Anterior cingulate cortex (tissue), 58 donors: Measurements from ENCODE around the gene ACSL3.
A peak's percentile ranks its signal among the peaks of the same experiment; 100 is the strongest.

ENCODE experiments used
- DNase-seq, 58 donors: peaks; one replicate each; lab custom pipeline; 2025; lab: John Stamatoyannopoulos, UW

ACSL3 gene

DNA sequence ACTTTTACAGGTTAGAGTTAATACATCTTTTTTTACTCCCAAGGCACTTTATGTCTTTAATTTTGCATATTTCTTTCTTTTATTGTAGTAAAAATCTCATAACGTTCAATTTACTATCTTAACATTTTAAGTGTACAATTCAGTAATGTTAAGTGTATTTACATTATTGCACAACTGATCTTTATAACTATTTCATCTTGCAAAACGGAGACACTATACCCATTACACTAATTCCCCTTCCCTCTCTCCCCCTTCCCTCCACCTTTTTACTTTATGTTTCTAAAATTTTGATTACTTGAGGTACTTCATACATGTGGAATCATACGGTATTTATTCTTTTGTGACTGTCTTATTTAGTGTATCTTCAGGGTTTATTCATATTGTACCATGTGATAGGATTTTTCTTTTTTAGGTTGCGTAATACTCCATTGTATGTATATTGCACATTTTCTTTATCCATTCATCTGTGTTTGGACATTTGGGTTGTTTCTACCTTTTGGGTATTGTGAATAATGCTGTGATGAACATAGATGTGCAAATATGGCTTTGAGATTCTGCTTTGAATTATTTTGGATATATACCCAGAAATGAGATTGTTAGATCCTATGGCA lies 75.0 kb downstream of the ACSL3 start:
- DNase-seq = no peak

DNA sequence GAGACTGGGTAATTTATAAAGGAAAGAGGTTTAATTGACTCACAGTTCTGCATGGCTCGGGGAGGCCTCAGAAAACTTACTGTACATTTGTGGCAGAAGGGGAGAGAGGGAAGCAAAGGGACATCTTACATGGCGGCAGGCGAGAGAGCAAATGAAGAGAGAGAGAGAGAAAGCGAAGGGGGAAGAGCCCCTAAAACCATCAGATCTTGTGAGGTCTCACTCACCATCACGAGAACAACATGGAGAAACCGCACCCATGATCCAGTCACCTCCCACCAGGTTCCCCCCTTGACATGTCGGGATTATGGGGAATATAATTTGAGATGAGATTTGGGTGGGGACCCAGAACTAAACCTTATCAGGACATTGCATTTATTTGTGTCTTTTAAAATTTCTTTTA lies 75.9 kb downstream of the ACSL3 start:
- DNase-seq = no peak

DNA sequence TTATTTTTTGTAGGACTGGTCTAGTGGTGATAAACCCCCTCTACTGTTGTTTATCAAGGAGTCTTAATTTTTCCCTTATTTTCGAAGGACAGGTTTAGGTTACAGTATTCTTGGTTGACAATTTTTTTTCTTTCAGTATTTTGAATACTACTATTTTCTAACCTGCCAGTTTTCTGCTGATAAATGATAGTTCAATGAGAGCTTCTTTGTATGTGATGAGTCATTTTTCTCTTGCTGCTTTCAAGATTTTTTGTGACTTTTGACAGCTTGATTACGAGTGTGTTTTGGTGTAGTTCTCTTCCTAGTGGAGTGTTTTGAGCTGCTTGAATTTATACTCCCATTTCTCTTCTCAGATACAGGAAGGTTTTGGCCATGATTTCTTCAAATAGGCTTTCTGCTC lies 77.5 kb downstream of the ACSL3 start:
- no peak for DNase-seq

DNA sequence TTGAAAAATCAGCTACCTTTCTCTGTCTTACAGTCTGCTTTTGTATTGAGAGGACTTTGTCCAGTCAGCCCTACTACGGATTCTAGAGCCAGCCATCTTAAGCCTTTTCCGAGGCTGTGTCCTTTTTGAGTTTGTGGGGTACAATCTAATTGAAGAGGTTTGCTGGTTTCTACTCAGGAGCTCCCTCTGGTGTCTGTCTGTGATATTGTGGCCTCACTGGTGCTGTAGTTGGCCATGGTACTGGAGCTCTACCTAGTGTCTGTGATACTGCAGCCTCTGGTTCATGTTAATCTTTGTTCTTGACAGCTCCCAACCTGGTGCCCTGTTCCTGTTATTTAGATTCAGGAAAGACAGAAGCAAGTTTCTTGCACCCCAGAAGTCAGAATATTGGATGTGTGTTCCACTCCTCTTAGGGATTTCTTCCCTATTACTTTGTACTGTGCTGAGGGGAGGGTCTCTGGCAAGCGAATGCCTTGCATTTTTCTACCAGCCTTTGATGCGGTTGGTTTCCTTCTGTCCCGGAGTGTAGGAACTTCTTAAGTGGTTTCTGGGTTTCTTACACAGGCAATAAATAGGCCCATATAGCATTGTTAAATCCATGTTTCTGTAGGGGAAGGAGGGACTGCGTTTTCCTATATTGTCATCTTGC lies 78.5 kb downstream of the ACSL3 start:
- peak in 12 of 58 donors; percentile 3 to 33 (median 11) for DNase-seq

DNA sequence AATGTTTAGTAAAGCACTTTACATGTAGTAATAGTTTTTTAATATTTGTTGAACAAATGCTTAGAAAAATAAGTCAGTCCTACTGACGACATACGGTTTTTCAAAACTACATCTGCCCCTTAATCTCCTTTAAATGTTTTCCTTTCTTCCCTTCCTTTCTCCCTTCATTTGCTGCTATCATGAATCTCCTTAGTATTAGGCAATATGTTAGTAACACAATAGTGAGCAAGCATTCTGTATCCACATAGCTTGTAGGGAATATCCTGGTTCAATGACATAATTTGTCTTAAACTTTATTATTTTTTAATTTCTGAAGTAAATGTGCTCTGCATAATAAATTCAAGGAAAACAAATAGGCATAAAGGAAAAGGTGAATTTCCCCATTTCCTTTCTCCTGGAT lies 79.1 kb downstream of the ACSL3 start:
- no peak for DNase-seq

DNA sequence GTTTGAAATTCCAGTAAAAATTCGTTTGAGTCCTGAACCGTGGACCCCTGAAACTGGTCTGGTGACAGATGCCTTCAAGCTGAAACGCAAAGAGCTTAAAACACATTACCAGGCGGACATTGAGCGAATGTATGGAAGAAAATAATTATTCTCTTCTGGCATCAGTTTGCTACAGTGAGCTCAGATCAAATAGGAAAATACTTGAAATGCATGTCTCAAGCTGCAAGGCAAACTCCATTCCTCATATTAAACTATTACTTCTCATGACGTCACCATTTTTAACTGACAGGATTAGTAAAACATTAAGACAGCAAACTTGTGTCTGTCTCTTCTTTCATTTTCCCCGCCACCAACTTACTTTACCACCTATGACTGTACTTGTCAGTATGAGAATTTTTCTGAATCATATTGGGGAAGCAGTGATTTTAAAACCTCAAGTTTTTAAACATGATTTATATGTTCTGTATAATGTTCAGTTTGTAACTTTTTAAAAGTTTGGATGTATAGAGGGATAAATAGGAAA lies 80.7 kb downstream of the ACSL3 start:
- DNase-seq = no peak

DNA sequence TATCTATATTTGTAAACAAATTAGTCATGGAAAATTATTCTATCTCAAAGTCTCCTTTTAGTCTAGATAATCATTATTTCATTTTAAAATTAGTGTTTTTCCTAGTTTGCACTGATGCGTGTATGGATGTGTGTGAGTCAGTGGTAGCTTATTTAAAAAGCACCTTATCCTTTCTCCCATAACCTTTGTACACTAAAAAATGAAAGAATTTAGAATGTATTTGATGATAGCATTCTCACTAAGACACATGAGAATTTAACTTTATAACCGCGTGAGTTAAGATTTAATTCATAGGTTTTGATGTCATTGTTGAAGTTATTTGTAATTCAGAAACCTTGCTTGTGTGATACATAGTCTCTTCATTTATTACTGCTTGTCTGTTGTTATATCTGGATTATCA lies 81.7 kb downstream of the ACSL3 start:
- no peak for DNase-seq

DNA sequence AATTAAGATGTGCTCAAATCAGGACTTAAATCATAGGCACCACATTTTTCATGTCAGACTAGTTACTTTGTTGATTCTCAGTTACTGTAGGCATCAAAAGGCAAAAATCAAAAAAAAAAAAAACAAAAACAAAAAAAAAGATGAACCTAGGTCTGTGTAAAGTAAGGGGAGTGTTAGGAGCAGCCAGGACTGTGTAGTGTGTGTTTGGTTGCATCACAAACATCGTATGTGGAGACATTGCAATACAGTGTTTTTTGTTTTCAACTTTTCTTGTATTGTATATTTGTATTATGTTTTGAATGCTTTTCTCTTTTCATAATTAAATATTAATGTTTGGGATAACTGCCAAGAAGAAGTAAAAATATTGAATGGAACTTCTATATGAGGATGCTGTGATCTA lies 82.1 kb downstream of the ACSL3 start:
- no peak for DNase-seq

DNA sequence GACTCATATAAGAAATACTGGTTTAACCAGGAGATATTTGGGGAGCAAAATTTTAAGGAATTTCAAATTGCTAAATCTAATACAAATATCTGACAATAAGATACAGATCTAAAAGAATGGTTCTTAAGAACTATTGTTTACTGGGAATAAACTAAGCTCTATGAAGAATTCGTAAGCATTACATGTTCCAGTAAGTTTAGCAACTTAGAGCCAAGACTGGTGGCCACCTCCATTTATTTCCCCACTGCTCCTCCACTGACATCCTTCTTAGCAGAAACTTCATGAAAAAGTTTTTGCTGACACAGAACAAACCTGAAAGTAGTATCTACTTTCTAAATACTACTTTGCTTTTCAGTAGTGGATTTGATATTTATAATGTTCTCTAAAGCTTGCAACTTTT lies 83.0 kb downstream of the ACSL3 start:
- no peak for DNase-seq

DNA sequence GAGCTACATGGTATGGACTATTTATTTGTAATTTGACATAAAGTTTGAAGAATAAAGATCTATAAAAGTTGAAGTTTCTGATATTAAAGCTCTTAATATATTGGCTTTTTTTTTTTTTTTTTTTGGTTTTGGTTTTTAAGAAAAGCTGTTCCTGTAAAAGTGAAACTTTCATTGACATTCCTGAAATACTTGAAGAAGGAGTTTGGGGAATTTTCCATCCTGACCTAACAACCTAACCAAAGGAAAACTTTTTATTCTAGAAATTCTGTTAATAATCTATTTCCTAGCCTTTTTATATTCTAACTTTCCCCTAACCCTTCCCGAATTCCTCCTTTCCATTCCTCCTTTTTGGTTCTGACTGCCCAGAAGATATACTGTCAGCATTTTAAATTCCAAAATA lies 83.7 kb downstream of the ACSL3 start:
- no peak for DNase-seq

DNA sequence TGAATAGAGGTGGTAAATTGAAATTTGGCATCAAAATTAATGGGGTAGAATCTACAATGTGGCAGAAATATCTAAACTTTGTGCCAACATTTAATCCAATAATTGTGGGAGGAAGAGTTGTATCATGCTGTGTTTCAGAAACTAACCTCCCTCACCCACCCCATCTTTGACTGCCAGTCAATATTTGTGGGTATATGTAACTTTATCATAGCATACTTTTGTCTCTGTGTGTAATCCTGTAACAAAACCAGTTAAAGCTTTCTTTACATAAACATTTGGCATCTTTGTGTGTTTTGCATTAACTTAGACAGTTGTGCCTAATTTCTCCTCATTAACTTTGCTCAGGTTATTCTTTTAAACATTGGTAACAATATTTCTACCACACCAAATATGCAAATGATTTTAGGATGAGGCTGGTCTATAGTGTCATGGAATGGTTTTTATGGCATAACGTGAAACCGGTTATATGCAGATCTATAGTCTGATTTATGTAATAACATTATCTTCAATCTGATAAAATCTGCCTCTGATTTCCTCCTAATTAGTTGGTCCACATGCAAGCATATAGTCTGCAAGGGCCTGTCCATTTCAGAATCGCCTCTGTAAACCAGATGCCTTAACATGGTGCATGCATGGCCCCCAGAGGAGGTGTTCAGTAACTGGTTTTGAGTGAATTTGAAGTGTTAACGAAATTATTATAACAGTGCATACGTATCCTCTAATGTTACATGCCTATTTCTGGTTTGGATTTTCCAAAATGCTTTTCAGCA lies 84.3 kb downstream of the ACSL3 start:
- no peak for DNase-seq

DNA sequence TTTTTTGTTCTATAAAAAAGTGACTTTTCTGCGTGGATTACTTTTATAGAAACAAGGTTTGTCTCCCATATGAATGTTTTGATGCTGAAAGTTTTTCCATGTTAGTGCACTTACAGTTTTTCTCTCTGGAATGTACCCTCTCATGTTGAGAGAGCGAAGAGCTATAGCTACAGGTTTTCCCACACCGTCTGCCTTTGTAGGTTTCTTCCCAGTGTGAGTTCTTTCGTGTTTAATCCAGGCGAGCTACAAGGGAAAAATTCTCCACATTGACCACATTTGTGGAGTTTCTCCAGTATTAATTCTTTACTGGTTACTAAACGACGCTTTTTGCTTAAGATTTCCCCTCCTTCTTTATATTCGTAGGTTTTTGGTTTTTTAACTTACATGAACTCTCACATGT lies 85.1 kb downstream of the ACSL3 start:
- DNase-seq = no peak

DNA sequence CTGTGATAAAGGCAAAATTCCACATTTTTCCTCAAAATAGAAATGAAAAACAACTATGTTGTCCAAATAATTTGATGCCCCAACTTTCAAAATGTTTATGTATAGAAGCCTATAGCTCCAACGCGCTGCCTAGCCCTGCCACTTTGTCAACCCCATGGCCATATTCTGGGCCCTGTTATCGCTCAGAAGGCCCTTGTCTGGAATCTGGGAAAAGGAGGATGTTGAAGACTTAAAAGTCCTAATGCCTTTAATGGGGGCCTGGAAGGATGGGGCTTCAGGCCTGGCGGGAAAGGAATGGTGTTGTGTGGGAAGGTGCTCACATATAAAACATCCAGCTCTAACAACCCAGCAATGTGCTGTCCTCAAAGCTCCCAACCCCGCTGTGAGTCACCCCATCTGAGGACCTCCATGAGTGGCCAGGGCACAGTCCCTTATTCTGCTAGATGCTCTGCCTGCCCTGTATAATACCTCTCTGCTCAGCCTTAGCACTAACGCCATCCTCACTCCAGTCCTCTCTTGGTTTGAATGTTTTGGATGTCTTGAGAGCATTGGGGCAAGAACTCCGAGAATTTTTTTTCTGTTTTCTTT lies 86.0 kb downstream of the ACSL3 start:
- no peak for DNase-seq

DNA sequence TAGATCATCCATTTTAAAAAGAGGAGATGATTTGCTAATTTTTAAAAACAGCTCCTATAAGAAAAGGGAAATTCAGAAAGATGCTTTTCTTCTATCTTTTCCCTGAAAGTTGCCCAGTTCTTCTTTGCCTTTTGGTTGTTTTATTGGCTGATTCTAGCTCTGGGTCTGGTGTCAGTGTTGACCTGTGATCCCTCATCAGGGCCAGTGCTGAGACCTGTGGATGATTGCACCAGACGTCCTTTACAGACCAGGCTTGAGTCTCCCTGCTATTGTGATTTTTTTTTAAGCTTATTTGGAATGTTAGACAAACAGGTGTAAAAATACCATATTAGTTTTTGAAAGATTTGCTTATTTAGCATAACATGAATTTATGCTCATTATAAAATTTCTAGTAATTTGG lies 88.2 kb downstream of the ACSL3 start:
- no peak for DNase-seq

DNA sequence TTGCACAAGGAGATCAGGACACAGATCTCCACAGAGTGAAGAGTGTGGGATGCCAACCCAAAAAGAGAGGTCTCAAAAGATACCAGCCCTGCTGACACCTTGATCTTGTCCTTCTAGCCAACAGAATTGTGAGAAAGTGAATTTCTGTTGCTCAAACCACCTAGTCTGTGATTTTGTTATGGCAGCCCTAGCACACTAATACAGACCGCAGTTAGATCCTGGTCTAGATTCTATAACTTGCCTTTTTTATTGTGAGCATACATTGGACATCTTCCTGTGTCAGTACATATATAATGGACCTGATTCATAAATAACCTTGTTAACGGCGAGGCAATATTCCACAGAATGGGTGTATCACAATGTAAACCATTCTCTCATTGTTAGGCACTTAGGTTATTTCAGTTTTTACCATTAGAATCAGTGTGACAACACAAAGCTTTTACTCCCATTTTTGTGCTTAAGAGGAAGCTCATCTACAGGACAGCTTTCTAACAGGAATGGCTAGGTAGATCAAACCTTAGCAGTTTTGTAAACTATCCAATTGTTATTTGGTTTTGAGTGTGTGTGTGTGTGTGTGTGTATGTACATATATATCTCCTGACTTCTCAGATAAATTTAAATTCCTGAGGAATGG lies 89.0 kb downstream of the ACSL3 start:
- no peak for DNase-seq

DNA sequence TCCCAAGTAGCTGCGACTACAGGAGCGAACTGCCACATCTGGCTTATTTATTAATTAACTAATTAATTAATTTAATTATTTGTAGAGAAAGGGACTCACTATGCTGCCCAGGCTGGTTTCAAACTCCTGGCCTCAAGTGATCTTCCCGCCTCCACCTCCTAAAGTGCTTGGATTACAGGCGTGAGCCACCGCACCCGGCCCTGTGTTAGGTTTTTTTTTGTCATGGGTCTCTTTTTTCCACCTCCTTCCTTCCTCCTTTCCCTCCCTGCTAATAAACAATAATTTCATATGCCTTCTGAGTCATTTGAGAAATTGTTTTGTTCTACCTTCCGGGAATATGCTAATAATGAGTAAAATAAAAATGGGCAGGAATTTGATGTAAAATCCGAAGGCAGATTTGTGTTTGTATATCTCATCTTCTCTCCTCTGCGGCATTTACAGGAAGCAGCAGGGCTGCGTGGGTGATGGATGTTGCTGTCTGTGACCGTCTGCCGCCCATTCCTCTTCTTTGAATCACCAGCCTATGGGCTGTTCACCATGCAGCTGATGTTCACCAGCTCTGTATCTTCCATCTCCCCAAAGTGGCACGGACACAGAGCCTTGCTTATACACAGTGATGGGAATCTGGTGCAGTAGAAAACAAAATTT lies 89.9 kb downstream of the ACSL3 start:
- peak in 17 of 58 donors; percentile 5 to 55 (median 20) for DNase-seq

DNA sequence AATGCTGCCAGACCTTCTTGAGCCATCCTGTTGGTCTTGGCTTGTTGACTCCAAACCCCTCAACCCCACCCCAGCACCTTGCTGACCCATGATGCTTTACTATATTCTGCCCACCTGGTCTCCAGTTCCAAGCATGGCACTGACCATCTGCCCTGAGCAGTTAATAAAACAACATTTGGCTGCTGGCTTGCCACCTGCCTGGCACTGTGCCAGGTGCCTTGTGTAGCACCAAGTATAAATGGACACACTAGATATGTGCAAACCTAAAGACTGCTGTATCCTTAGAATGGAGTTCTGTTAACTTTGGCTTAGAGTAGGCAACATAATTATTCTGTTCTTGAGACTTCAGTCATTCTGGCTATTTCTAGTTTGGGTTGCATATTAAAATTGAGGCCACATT lies 91.4 kb downstream of the ACSL3 start:
- peak in 1 of 58 donors; percentile 17 for DNase-seq

DNA sequence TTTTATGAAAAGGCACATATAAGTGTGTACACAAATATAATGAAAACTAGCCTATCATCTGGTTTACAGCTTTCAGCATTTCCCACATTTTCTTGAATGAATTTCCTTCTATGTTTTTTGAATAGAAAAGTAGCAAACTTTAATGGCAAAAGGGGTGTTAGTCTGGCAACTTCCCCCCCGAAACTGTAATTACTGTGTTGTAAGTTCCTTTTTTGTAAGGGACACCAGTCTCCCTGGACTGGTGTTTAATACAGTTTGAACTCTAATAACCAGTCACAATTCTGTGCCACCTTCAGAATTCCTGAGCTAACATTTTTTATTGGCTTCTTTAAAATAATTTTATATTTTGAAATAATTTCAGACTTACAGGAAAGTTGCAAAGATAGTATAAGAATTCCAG lies 94.2 kb downstream of the ACSL3 start:
- no peak for DNase-seq

DNA sequence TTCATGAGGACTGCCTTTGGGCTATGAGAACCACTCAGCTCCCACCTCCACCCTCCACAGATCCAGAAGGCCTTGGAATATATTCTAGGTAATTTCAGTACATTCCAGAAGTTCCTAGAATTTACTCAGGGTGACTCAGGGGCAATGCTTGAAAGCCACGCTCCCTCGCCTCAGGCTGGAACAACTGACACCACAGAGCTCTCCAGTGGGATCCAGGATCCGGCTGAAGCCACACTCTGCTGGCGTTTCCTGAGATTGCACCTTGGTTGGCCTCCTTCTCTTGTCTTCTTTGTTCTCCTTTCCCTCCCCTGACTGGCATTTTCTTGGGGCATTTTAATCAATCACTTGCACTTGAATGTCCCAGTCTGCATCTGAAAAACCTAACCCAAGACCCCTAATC lies 98.5 kb downstream of the ACSL3 start:
- no peak for DNase-seq

DNA sequence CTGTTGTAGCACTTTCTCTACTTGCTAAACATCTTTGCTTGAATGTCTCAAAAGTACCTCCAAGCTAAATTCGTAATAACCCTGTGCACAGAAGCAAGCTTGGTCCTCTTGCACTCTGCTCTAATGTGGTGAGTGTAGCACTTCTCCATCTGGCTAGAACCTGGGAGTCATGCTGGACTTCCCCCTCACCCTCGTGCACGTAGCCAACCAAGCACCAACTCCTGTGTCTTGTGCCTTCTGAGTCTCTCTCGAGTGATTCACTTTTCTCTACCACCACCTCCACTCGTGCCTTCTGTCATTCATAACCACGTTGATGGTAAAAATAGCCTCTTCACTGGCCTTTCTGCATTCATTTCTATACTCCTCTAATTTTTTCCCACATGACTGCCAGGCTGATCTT lies 99.3 kb downstream of the ACSL3 start:
- DNase-seq = peak in 6 of 58 donors; percentile 3 to 22 (median 8)
